Bronchial epithelial cell (primary cell): ENCODE data around the gene TRAF3IP1. TPM values are rescaled to one million over a fixed set of nuclear protein-coding genes. Genes with fewer than 3 reads are reported as not detected.

Source experiments
- DNase-seq: peaks from one replicate; pipeline ENCODE4 v3.0.0-alpha.2; 2010; ENCODE audit warnings: low read depth
- FAIRE-seq: peaks from 2 replicates; lab custom pipeline; 2011; peaks lifted over from hg19 to GRCh38; lab: Jason Lieb, UNC
- H3K27me3 ChIP-seq: 2 replicates; pipeline ENCODE4 v1.5.1; 2011; ENCODE audit warnings: low read length; ENCODE audit not compliant: control insufficient read depth, insufficient read depth
- H3K36me3 ChIP-seq: 2 replicates; pipeline ENCODE4 v1.5.1; 2011; ENCODE audit warnings: low read length; ENCODE audit not compliant: control insufficient read depth, insufficient read depth
- H3K4me3 ChIP-seq: 2 replicates; pipeline ENCODE4 v1.5.1; 2011; ENCODE audit warnings: mild to moderate bottlenecking, low read depth, low read length, control low read depth
- total RNA-seq: library from RNA; depleted of rRNA; stranded (reverse); fragments of >200 nt; gene quantifications from 2 replicates; pipeline ENCODE4 v1.2.1, GENCODE V29; 2014
- TF ChIP-seq, protein P1 (sequence below): IDR thresholded peaks from 2 replicates; pipeline ENCODE4 v1.5.1; 2011; ENCODE audit warnings: mild to moderate bottlenecking, moderate library complexity, low read length, control low read depth, inconsistent platforms; ENCODE audit not compliant: insufficient read depth, severe bottlenecking

TRAF3IP1 gene
- total RNA-seq, 1 donor from 2014 or later = 9.2 TPM

DNA sequence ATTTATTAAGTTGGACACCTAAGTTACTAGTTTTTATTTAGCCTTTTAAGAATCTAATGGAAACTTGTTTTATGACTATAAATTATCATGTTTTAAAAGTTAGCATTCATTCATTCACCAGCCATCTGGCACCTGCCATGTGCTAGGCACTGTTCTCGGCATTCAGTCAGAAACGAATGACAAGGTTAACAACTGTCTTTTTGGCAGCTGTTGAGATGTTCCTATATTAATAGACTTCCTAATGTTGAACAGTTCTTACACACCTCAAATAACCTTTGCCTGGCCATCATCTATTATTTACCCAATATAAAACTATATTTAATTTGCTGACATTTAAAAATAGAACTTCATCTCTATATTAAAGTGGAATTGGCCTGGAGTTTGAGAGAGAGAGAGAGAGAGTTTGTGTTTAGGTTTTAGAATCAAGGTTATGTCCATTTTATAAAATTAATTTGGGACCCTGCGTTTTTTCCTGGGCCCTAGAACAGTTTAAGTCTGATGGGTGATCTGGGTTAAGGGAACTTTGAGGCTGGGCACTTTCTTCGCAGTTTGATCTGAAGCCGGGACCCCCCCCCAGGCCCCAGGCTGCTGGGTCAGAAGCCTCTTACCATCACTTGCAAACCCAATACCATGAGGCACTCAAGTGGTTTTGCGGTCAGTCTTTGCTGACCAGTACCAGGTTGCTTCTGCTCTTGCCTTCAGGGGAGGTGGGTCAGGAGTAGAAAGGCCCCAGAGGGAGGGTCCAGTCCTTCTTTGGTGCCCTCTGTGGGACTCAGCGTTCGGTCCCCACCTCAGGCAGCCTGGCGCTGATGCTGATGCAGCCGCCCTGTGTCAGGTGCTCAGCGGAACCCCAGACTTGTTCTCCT, 58.1 kb downstream of the TRAF3IP1 start:
- Histone ChIP-seq H3K4me3 (no peak overlapping the region), H3K27me3 (no peaks in the 10 kb centered on the region), H3K36me3 (peaks cover 1% of the 10 kb centered on the region)
- no peak for DNase-seq
- TF ChIP-seq, protein P1, sequence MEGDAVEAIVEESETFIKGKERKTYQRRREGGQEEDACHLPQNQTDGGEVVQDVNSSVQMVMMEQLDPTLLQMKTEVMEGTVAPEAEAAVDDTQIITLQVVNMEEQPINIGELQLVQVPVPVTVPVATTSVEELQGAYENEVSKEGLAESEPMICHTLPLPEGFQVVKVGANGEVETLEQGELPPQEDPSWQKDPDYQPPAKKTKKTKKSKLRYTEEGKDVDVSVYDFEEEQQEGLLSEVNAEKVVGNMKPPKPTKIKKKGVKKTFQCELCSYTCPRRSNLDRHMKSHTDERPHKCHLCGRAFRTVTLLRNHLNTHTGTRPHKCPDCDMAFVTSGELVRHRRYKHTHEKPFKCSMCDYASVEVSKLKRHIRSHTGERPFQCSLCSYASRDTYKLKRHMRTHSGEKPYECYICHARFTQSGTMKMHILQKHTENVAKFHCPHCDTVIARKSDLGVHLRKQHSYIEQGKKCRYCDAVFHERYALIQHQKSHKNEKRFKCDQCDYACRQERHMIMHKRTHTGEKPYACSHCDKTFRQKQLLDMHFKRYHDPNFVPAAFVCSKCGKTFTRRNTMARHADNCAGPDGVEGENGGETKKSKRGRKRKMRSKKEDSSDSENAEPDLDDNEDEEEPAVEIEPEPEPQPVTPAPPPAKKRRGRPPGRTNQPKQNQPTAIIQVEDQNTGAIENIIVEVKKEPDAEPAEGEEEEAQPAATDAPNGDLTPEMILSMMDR = no peak
- no peak for FAIRE-seq

DNA sequence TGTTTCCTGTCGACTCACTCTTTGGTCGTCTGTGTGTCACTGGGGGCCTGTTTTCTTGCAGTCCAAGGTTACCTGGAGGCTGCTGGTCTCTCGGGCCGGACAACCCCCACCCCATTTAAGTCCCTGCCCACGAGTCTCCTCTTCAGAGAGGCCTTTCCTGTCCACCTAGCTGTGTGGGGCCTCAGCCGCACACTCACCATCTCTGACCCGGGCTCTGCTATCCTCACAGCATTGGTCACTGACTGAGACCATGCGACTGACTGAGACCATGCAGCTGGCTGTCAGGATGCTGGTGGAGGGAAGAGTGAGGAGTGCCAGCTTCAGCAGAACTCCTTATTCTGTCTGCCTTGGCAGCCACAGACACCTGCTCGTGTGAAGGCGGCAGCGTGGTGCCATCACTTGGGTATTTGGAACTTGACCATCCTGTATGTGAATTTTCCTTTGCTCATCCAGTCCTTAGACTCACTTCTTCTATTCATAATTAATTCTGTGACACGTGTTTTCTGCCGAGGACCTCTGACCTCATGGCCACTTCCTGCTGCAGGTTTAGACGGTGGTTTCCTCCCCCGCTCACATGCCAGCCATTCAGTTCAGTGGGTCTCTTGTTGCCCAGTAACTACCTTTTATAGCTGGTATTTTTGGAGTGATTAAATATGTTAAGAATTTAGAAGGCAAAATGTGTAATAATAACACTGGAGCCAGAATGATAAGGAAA, 58.9 kb downstream of the TRAF3IP1 start:
- H3K27me3 ChIP-seq = no peaks in the 10 kb centered on the region
- FAIRE-seq (no peak), DNase-seq (peak; percentile 60)
- H3K36me3 ChIP-seq = peaks cover 1% of the 10 kb centered on the region
- H3K4me3 ChIP-seq = no peak overlapping the region
- TF ChIP-seq, protein P1 = no peak

DNA sequence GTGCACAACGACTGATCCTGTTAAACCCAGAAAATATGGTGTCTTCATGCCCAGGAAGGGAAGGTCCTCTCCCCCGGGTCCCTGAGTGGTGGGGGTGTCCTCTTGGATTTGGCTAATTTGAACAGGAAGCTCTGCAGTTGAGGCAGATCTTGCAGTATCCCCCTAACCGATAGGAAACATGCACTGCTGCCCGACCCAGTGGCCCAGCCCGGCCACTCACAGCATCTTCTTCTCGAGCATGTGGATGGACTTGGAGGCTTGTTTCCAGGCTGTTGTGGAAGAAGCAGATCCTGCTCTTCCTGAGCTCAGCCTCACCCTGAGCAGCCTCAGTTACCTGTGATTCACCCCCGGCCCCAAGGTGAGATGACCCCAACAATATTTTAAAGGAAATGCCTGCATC, 60.0 kb downstream of the TRAF3IP1 start:
- Histone ChIP-seq H3K36me3 (peaks cover 1% of the 10 kb centered on the region), H3K4me3 (no peak overlapping the region), H3K27me3 (no peaks in the 10 kb centered on the region)
- TF ChIP-seq, protein P1 = no peak
- DNase-seq (no peak), FAIRE-seq (no peak)

DNA sequence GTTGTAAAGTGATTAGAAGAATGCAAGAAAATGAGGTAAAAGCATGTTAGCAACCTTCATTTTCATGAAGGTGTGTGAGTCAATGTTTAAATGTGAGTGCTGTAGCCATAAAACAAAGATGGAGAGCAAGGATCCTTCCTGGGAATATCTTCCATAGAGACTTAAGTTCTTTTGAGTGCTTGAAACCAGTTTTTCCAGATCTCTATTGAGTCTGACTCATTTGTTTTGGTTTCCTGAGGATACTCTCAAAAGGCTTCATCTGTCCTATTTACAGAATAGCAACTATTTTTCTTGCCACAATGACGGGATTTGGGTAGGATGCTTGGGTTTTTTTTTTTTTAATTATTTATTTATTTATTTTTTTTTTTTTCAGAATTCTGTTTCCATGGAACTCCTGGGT, 60.5 kb downstream of the TRAF3IP1 start:
- no peak for FAIRE-seq
- H3K27me3 ChIP-seq = no peaks in the 10 kb centered on the region
- H3K4me3 ChIP-seq = no peak overlapping the region
- DNase-seq = peak; percentile 97
- TF ChIP-seq, protein P1 = no peak
- peaks cover 1% of the 10 kb centered on the region for H3K36me3 ChIP-seq

DNA sequence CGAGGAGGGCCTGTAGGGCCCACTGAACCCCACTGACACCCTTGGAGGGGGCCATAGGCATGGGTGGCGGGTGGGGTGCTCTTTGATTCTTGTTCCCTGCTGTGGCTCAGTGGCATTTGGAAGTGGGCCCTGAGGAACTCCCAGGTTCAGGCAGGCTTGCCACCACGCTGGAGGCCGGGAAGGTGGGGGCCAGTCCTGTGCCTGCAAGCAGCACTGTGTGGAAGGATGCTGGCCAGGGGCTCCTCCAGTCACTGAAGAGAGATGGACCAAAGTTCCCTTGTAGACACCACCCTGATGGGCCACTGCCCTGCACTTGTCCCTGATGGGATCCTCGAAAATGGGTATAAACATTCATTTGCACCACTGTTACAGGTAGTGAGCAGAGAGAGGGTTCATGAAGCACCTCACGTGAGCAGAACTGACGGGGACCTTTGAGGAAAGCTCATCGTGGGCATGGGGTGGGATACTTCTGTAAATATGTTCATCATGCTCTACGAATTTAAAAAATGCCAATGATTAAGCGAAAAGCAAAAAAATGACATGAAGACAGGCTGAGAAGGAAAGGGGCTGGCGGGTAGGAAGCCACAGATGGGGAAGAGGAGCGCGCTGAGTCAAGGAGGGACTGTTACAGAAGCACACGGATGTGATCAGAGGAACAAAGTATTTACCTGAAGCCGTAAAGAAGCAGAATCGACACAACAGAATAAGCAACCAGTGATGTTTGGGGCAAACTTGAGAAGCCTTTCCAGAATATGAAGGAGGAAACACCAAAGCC, 61.2 kb downstream of the TRAF3IP1 start:
- H3K27me3 ChIP-seq = no peaks in the 10 kb centered on the region
- peaks cover 1% of the 10 kb centered on the region for H3K36me3 ChIP-seq
- TF ChIP-seq, protein P1 = no peak
- no peak overlapping the region for H3K4me3 ChIP-seq
- FAIRE-seq (no peak), DNase-seq (no peak)
